Renal pelvis (tissue), 3 donors: ENCODE results near the gene CDC42EP5. TPM values are rescaled to one million over a fixed set of nuclear protein-coding genes. Genes with fewer than 3 reads are reported as not detected.

Source experiments
- polyA plus RNA-seq, 3 donors: library from polyadenylated mRNA; unstranded; fragments of 120-200 nt; gene quantifications; one replicate each; pipeline ENCODE4 v1.2.1, GENCODE V29; 2013; ENCODE audit not compliant: insufficient read length in 3 of 3

Gene CDC42EP5
- polyA plus RNA-seq, 3 donors, result 27.1 to 46.5 (median 40.9) TPM

Other genes starting within 250 kb of the CDC42EP5 start
- gene LILRA6, start 230.5 kb downstream of the CDC42EP5 start, polyA plus RNA-seq, result under 1 TPM; 0.34 to 0.70 (median 0.53) TPM
- gene LILRB5, start 216.0 kb downstream of the CDC42EP5 start, polyA plus RNA-seq, result 1 to 10 TPM; 1.7 to 2.2 (median 2.1) TPM
- 1 to 10 TPM in 2 of 3 donors, under 1 TPM in 1; 0.95 to 1.2 (median 1.0) TPM for gene LILRB2, start 192.2 kb downstream of the CDC42EP5 start, polyA plus RNA-seq
- gene LILRA5, start 160.1 kb downstream of the CDC42EP5 start, polyA plus RNA-seq, result under 1 TPM; 0.33 to 0.38 (median 0.37) TPM
- gene LILRA4, start 134.1 kb downstream of the CDC42EP5 start, polyA plus RNA-seq, result under 1 TPM in 1 of 3 donors, not detected in 2; 0.07 TPM
- gene LAIR1, start 108.4 kb downstream of the CDC42EP5 start, polyA plus RNA-seq, result 1 to 10 TPM; 3.6 to 7.3 (median 4.3) TPM
- gene TTYH1, start 57.8 kb downstream of the CDC42EP5 start, polyA plus RNA-seq, result 10 to 100 TPM; 11.5 to 14.4 (median 14.1) TPM
- gene LENG8, start 24.1 kb downstream of the CDC42EP5 start, polyA plus RNA-seq, result 100 to 1,000 TPM; 156 to 228 (median 218) TPM
- gene LENG9, start 9.5 kb downstream of the CDC42EP5 start, polyA plus RNA-seq, result 1 to 10 TPM; 1.9 to 2.4 (median 2.2) TPM
- under 1 TPM in 1 of 3 donors, not detected in 2; 0.56 TPM for gene LAIR2, start 29.5 kb upstream of the CDC42EP5 start, polyA plus RNA-seq
- 1 to 10 TPM in 1 of 3 donors, under 1 TPM in 2; 0.58 to 1.1 (median 0.73) TPM for gene LILRA2, start 100.5 kb upstream of the CDC42EP5 start, polyA plus RNA-seq
- under 1 TPM; 0.43 to 0.53 (median 0.53) TPM for gene LILRA1, start 120.3 kb upstream of the CDC42EP5 start, polyA plus RNA-seq
- gene LILRB1, start 157.2 kb upstream of the CDC42EP5 start, polyA plus RNA-seq, result 1 to 10 TPM in 2 of 3 donors, under 1 TPM in 1; 0.91 to 1.4 (median 1.3) TPM
- gene LILRB4, start 189.7 kb upstream of the CDC42EP5 start, polyA plus RNA-seq, result 1 to 10 TPM; 1.1 to 1.3 (median 1.2) TPM